HG02943 (cell line): ENCODE measurements around the gene TBC1D19.
"Not testable (repeated sequence)": the region's sequence is repeated elsewhere in the genome, so short reads cannot be mapped to it uniquely, and the experiment has no call there.

Experiments
- ATAC-seq: cut with Tn5 transposase; IDR thresholded peaks from one replicate; pipeline ENCODE4 v1.9.1; 2021; ENCODE audit warnings: mild to moderate bottlenecking, low read depth, moderate library complexity; ENCODE audit not compliant: unreplicated experiment

Gene TBC1D19

GRCh38 chr4:26670903-26671537, 87.1 kb downstream of the TBC1D19 start:
- ATAC-seq, result no peak

- ATAC-seq, result not testable (repeated sequence)
These were observed 95.3 kb downstream of the TBC1D19 start for GRCh38 chr4:26679040-26679695.

- no peak for ATAC-seq
These were observed 98.6 kb downstream of the TBC1D19 start for GRCh38 chr4:26682436-26682835.

- ATAC-seq, result no peak
These were observed 101.4 kb downstream of the TBC1D19 start for GRCh38 chr4:26685250-26685649.

GRCh38 chr4:26687728-26688127, 103.8 kb downstream of the TBC1D19 start:
- no peak for ATAC-seq

GRCh38 chr4:26690506-26690905, 106.6 kb downstream of the TBC1D19 start:
- no peak for ATAC-seq

GRCh38 chr4:26692014-26692726, 108.3 kb downstream of the TBC1D19 start:
- no peak for ATAC-seq

- ATAC-seq, result not testable (repeated sequence)
These were observed 110.2 kb downstream of the TBC1D19 start for GRCh38 chr4:26694131-26694530.

- no peak for ATAC-seq
These were observed 116.2 kb downstream of the TBC1D19 start for GRCh38 chr4:26700110-26700509.

- ATAC-seq, result no peak
These were observed 117.2 kb downstream of the TBC1D19 start for GRCh38 chr4:26701095-26701494.

- no peak for ATAC-seq
These were observed 117.9 kb downstream of the TBC1D19 start for GRCh38 chr4:26701786-26702227.

- ATAC-seq, result no peak
These were observed 123.5 kb downstream of the TBC1D19 start for GRCh38 chr4:26707342-26707741.

GRCh38 chr4:26709246-26709645, 125.4 kb downstream of the TBC1D19 start:
- no peak for ATAC-seq

GRCh38 chr4:26713563-26714151, 129.8 kb downstream of the TBC1D19 start:
- no peak for ATAC-seq

GRCh38 chr4:26715636-26716242, 131.9 kb downstream of the TBC1D19 start:
- no peak for ATAC-seq

- no peak for ATAC-seq
These were observed 133.4 kb downstream of the TBC1D19 start for GRCh38 chr4:26717332-26717731.

GRCh38 chr4:26719954-26720552, 136.2 kb downstream of the TBC1D19 start:
- no peak for ATAC-seq

- ATAC-seq, result no peak
These were observed 137.8 kb downstream of the TBC1D19 start for GRCh38 chr4:26721685-26722084.

- ATAC-seq, result peak; percentile 84
These were observed 139.3 kb downstream of the TBC1D19 start for GRCh38 chr4:26723216-26723615.

GRCh38 chr4:26724534-26724933, 140.7 kb downstream of the TBC1D19 start:
- ATAC-seq, result no peak
